Measurements from ENCODE around the gene PRLR.
"Not testable (repeated sequence)": the region's sequence is repeated elsewhere in the genome, so short reads cannot be mapped to it uniquely, and the experiment has no call there.

The PRLR gene

GRCh38 chr5:35127006-35127405 is 103.3 kb downstream of the PRLR start:
- DNase-seq (ENCODE audit: low read depth in 3 of 3) = no peak

- no peak for DNase-seq (ENCODE audit: low read depth in 3 of 3)
Measured at GRCh38 chr5:35125746-35126145, 104.5 kb downstream of the PRLR start.

DNA sequence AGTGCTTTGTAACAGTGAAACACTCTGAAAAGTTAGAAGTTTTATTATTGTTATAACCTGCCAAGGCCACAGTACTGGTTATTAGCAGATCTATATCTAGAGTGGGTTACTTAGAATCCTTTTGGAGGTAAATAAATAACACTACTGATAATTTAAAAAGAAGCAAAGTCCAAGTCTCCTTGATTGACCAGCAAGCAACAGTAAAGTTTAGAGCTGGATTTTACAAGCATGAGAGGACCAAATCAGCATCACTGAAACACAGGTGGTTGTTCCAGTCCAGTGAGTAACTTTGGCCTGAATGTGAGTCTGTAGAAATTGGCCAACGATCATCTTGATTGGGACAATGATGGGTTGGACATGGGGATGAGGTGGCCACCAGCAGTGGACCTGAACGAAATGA is 105.4 kb downstream of the PRLR start:
- no peak for DNase-seq (ENCODE audit: low read depth in 3 of 3)

- DNase-seq (ENCODE audit: low read depth in 3 of 3) = no peak
Measured at GRCh38 chr5:35122819-35123218, 107.5 kb downstream of the PRLR start.

GRCh38 chr5:35120715-35121114 is 109.6 kb downstream of the PRLR start:
- DNase-seq (ENCODE audit: low read depth in 3 of 3) = no peak

DNA sequence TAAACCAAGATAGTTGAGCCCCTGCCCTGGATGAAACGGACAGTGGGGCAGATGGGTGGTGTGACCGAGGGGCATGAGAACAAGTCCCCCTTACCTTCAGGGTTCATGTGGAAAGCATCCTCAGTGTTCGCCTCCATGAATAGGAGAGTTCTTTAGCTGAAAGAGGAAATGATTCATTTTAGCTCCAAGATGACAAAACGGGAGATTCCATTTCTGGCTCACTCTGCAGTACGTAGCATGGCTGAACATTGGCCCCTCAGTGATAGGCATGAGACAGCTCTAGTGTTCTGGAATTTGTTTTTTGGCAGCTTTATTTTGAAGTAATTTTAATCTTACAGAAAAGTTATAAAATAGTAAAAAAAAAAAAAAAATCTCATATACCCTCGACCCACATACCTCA is 112.3 kb downstream of the PRLR start:
- DNase-seq (ENCODE audit: low read depth in 3 of 3) = no peak

DNA sequence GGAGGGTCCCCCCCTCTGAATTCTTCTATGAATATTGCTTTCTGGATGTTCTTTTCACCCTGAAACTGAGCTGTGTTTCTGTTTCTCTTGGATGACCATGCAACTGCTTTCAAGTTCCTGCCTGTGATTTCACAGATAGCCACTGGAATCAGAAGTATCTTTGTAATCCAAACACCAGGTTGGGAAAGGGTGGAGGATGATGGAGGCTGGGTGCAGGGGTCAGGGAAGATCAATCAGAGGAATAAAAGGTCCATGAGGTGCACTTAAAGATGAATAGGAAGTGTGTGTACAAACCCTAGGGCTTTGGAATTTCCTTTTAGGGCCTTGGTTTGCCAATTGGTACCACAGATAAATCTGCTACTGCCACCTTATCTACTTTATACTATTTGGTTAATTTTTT is 114.4 kb downstream of the PRLR start:
- no peak for DNase-seq (ENCODE audit: low read depth in 3 of 3)

DNA sequence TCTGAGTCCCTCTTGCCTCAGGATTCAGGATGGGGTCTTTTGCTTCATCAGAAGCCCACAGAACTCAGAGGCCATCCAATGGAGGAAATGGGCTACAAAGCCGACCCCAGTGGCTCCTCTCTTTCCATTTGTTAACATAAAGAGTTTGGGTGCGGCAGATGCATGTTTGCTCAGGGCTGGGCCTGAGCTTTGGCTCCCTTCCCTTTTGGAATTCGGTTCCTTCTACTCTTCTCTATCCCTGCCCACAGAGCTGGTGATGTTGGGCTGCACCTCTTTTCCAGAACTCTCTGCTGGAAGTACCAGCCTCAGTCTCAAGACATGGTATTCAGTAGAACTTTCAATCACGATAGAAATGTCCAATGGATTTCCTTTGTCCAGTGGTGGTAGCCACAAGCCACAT is 115.6 kb downstream of the PRLR start:
- no peak for DNase-seq (ENCODE audit: low read depth in 3 of 3)

GRCh38 chr5:35112300-35112699 is 118.0 kb downstream of the PRLR start:
- DNase-seq (ENCODE audit: low read depth in 3 of 3) = no peak

DNA sequence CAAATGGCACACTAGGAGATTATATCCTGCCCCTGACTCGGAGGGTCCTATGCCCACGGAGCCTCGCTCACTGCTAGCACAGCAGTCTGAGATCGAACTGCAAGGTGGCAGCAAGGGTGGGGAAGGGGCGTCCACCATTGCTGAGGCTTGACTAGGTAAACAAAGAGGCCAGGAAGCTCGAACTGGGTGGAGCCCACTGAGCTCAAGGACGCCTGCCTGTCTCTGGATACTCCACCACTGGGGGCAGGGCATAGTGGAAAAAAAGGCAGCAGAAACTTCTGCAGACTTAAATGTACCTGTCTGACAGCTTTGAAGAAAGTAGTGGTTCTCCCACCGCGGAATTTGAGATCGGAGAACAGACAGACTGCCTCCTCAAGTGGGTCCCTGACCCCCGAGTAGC is 125.7 kb downstream of the PRLR start:
- not testable (repeated sequence) for DNase-seq (ENCODE audit: low read depth in 3 of 3)

GRCh38 chr5:35103637-35104299 is 126.5 kb downstream of the PRLR start:
- DNase-seq (ENCODE audit: low read depth in 3 of 3) = no peak

GRCh38 chr5:35101720-35102119 is 128.6 kb downstream of the PRLR start:
- not testable (repeated sequence) for DNase-seq (ENCODE audit: low read depth in 3 of 3)

GRCh38 chr5:35101016-35101415 is 129.3 kb downstream of the PRLR start:
- DNase-seq (ENCODE audit: low read depth in 3 of 3) = no peak

DNA sequence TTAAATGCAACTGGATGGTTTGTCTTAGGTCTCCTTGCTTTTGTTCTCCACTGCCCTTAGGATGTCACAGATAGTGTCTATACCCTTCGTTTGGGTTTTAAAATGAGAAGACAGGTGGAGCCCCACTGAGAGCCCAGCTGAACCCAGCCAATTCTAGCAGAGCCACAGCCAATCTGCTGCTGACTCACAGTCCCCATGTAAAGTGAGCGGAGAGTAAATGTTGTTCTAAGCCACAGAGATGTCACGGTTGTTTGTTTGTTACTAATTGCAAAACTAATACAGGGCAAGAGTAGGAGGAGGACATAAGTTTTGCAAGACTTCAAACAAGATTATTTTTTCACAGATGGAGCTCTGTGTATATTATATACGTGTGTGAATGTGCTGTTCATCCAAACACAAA is 132.1 kb downstream of the PRLR start:
- DNase-seq (ENCODE audit: low read depth in 3 of 3) = no peak

- DNase-seq (ENCODE audit: low read depth in 3 of 3) = no peak
Measured at GRCh38 chr5:35096932-35097331, 133.4 kb downstream of the PRLR start.

DNA sequence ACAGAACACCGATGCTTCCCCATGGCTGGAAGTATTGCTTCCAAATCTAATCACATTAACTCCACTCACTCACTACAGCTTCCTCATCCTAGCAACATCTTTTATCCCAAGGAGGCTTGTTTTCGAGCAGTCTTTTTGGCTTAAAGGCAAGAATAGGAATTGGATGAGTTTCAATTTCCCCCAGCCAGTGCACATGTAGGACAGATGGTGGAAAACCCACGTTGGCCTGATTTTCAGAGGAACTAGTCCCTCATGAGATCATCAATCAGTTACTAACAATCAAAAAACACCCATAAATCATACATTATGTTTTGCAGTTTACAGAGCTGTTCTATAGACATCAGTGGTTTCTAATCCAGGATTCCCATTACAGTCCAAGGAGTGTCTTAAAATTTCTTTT is 134.1 kb downstream of the PRLR start:
- DNase-seq (ENCODE audit: low read depth in 3 of 3) = no peak

DNA sequence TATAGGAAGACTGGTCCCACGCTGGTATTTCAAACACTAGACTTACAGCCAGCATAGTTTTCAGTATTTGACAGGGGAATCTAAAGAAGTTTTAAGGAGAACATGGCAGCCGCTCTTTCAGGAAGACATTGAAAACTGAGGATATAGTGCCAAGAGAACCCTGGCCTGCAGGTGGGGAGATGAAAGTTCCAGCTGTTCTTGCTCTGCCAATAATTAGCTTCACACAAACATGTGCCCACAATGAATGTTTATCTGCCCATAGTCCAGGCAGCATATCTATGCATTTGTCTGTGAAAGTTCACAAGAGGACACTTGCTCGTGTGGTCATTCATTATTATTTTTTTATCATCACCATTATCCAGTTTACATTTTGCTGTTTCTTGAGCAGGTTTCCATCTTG is 134.9 kb downstream of the PRLR start:
- DNase-seq (ENCODE audit: low read depth in 3 of 3) = no peak

DNA sequence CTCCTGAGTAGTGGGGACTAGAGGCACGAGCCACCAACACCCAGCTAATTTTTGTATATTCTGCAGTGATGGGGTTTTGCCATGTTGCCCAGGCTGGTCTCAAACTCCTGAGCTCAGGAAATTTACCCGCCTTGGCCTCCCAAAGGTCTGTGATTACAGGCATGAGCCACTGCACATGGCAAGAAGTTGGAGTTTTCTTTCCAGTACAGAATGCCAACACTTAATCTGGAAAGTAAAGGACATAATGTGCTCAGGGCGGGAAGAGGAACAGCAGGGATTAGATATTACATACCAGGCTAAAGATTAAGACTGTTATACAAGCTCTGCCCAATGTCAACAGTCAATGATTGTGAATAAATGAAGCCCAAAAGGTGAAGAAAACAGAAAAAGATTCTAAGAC is 135.3 kb downstream of the PRLR start:
- DNase-seq (ENCODE audit: low read depth in 3 of 3) = no peak

DNA sequence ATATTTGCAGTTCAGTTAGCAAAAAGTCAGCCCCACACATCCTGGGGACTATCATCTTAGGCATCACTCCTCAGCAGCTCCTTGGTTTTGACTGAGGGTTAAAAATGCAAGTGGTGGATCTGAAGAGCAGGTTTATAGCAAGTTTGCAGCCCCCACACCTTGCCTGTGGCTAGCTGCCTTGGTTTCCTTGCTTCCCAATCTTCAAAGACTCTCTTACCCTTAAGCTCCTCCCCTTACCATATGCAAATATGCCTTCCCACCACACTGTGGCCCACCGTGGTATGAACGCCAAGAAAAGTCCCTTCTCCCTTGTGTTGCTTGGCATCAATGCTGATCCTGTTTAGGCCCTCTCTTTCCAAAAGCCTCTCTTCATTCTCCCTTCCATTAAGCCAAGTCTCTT is 137.6 kb downstream of the PRLR start:
- DNase-seq (ENCODE audit: low read depth in 3 of 3) = no peak

DNA sequence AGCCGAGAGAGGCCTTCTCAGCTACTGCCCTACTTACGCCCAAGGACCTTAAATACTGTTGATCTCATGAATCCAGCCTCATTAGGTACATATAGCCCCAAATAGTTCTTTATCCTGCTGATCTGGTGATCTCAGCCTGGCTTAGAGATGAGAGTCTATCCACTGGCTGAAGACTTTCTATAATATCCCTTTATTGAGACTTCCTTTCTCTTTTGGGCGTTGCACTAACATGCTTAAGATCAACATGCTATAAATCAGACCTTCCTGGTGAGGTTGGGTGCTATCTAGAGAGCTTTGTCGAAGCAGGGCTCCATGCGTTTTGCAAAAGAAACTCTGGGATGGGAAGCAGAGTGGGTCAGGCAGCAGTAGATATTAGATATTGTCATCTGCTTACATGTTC is 138.6 kb downstream of the PRLR start:
- DNase-seq (ENCODE audit: low read depth in 3 of 3) = no peak

- peak; percentile 11 to 40 (median 17) for DNase-seq (ENCODE audit: low read depth in 3 of 3)
Measured at GRCh38 chr5:35089334-35090314, 140.7 kb downstream of the PRLR start.

DNA sequence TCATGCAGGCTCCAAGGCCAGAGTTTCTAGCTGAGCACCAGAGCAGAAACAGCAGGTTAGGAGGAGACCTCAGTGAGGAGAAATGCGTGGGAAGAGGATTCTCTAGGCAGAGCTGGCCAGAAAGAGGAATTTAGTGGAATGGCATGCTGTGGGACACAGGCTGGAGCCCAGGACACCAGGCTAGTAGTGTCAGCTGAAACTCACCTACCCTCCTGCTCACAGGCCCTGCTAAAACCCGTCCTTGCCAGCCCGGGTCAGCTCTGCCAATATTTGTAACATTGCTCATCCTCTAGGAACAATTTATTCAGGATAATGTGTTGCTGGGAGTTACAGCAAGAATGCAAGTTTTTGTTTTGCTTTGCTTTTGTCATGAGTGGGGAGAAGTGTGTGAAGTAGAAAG is 142.3 kb downstream of the PRLR start:
- DNase-seq (ENCODE audit: low read depth in 3 of 3) = no peak

- DNase-seq (ENCODE audit: low read depth in 3 of 3) = no peak
Measured at GRCh38 chr5:35083150-35083549, 147.1 kb downstream of the PRLR start.
